Calu3 (cell line): ENCODE data around the gene STK11. TPM values are rescaled to one million over a fixed set of nuclear protein-coding genes. Genes with fewer than 3 reads are reported as not detected.

Experiments
- BruUV-seq: library from RNA; stranded (reverse); fragments of 400-500 nt; replicated peaks from 2 replicates; lab custom pipeline; 2021; lab: Mats Ljungman, UMichigan
- CTCF ChIA-PET: fragments of 300-600 bp; sonication (Branson Sonifier 250); formaldehyde crosslinking; loops from one replicate; lab custom pipeline; 2022; ENCODE audit warnings: antibody characterized with exemption; lab: Charles Lee
- DNase-seq: peaks from one replicate; pipeline ENCODE4 v3.0.0; 2022
- H3K27ac Mint-ChIP-seq: one replicate; pipeline ENCODE4 v1.8.0; 2022; ENCODE audit warnings: mixed read lengths; ENCODE audit not compliant: unreplicated experiment
- H3K27me3 Mint-ChIP-seq: one replicate; pipeline ENCODE4 v1.8.0; 2022; ENCODE audit warnings: mixed read lengths; ENCODE audit not compliant: unreplicated experiment
- H3K36me3 Mint-ChIP-seq: one replicate; pipeline ENCODE4 v1.8.0; 2022; ENCODE audit warnings: mild to moderate bottlenecking, moderate library complexity, mixed read lengths; ENCODE audit not compliant: insufficient read depth, unreplicated experiment
- H3K4me1 Mint-ChIP-seq: one replicate; pipeline ENCODE4 v1.8.0; 2022; ENCODE audit warnings: mild to moderate bottlenecking, low read depth, mixed read lengths; ENCODE audit not compliant: unreplicated experiment
- H3K4me3 Mint-ChIP-seq: one replicate; pipeline ENCODE4 v1.8.0; 2022; ENCODE audit warnings: mild to moderate bottlenecking, low read depth, moderate library complexity, mixed read lengths; ENCODE audit not compliant: unreplicated experiment
- H3K9me3 Mint-ChIP-seq: one replicate; pipeline ENCODE4 v1.8.0; 2022; ENCODE audit warnings: low read depth, mixed read lengths; ENCODE audit not compliant: unreplicated experiment
- CTCF ChIP-seq: fragments of 200-600 bp; IDR thresholded peaks from one replicate; pipeline ENCODE4 v1.8.0; 2022; ENCODE audit warnings: antibody characterized with exemption; ENCODE audit not compliant: unreplicated experiment
- intact Hi-C: fragments of 100-400 bp; cut with micrococcal nuclease; formaldehyde crosslinking; loops from one replicate; pipeline ENCODE4 v1.10.0; 2022; ENCODE audit not compliant: unreplicated experiment
- total RNA-seq: library from RNA; stranded (reverse); gene quantifications from 2 replicates; pipeline ENCODE4 v1.2.3, GENCODE V29; 2022

STK11 gene
- total RNA-seq, 1 experiment from 2014 or later, result 58.3 TPM

- peaks cover 94% of the 10 kb centered on the region for H3K36me3 Mint-ChIP-seq
- H3K4me3 Mint-ChIP-seq, result no peak overlapping the region
- no peak for DNase-seq
- H3K9me3 Mint-ChIP-seq, result no peaks in the 10 kb centered on the region
- H3K27me3 Mint-ChIP-seq, result no peaks in the 10 kb centered on the region
- H3K4me1 Mint-ChIP-seq, result peaks cover 29% of the 10 kb centered on the region
- intact Hi-C loops, result no loop called here
- CTCF ChIA-PET, result interaction anchor here (1.4 kb wide), 1 partner anchor 14 kb away, joined by 3 read pairs; no protein-coding TSS in a partner anchor
- BruUV-seq, result no TSS peak
- no peak for TF ChIP-seq CTCF
- peak overlapping the region; percentile 97 for H3K27ac Mint-ChIP-seq
Measured at GRCh38 chr19:1258707-1259205, 53.2 kb downstream of the STK11 start.

- TSS peak; percentile 87 for BruUV-seq
- intact Hi-C loops, result no loop called here
- H3K36me3 Mint-ChIP-seq, result peaks cover 89% of the 10 kb centered on the region
- peak overlapping the region; percentile 97 for H3K27ac Mint-ChIP-seq
- H3K4me1 Mint-ChIP-seq, result peaks cover 29% of the 10 kb centered on the region
- no peaks in the 10 kb centered on the region for H3K27me3 Mint-ChIP-seq
- CTCF ChIA-PET, result interaction anchor here (1.4 kb wide), 1 partner anchor 15 kb away, joined by 3 read pairs; no protein-coding TSS in a partner anchor
- peak; percentile 69 for DNase-seq
- no peaks in the 10 kb centered on the region for H3K9me3 Mint-ChIP-seq
- no peak for TF ChIP-seq CTCF
- H3K4me3 Mint-ChIP-seq, result no peak overlapping the region
Measured at GRCh38 chr19:1259206-1259875, 53.8 kb downstream of the STK11 start.

- Mint-ChIP-seq H3K27ac (peak overlapping the region; percentile 97), H3K9me3 (no peaks in the 10 kb centered on the region), H3K4me3 (peak overlapping the region; percentile 90), H3K4me1 (peaks cover 29% of the 10 kb centered on the region), H3K36me3 (peaks cover 84% of the 10 kb centered on the region), H3K27me3 (no peaks in the 10 kb centered on the region)
- intact Hi-C loops, result no loop called here
- no TSS peak for BruUV-seq
- DNase-seq, result no peak
- TF ChIP-seq CTCF, result no peak
- CTCF ChIA-PET, result interaction anchor here (1.4 kb wide), 1 partner anchor 16 kb away, joined by 3 read pairs; no protein-coding TSS in a partner anchor
Measured at GRCh38 chr19:1259876-1260748, 54.5 kb downstream of the STK11 start.

GRCh38 chr19:1260749-1261537 is 55.4 kb downstream of the STK11 start:
- no peak for TF ChIP-seq CTCF
- no TSS peak for BruUV-seq
- H3K9me3 Mint-ChIP-seq, result no peaks in the 10 kb centered on the region
- DNase-seq, result peak; percentile 94
- peaks cover 80% of the 10 kb centered on the region for H3K36me3 Mint-ChIP-seq
- peak overlapping the region; percentile 90 for H3K4me3 Mint-ChIP-seq
- no peaks in the 10 kb centered on the region for H3K27me3 Mint-ChIP-seq
- CTCF ChIA-PET, result interaction anchor here (1.2 to 1.7 kb wide), 2 partner anchors 8 to 17 kb away, joined by 4 to 6 read pairs; no protein-coding TSS in a partner anchor
- intact Hi-C loops, result no loop called here
- peak overlapping the region; percentile 97 for H3K27ac Mint-ChIP-seq
- H3K4me1 Mint-ChIP-seq, result peaks cover 29% of the 10 kb centered on the region
